HG03139 (cell line): ENCODE data around the gene NTSR2.

Experiments used
- ATAC-seq: cut with Tn5 transposase; IDR thresholded peaks from one replicate; pipeline ENCODE4 v1.9.1; 2021; ENCODE audit not compliant: unreplicated experiment

The NTSR2 gene, protein sequence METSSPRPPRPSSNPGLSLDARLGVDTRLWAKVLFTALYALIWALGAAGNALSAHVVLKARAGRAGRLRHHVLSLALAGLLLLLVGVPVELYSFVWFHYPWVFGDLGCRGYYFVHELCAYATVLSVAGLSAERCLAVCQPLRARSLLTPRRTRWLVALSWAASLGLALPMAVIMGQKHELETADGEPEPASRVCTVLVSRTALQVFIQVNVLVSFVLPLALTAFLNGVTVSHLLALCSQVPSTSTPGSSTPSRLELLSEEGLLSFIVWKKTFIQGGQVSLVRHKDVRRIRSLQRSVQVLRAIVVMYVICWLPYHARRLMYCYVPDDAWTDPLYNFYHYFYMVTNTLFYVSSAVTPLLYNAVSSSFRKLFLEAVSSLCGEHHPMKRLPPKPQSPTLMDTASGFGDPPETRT

DNA sequence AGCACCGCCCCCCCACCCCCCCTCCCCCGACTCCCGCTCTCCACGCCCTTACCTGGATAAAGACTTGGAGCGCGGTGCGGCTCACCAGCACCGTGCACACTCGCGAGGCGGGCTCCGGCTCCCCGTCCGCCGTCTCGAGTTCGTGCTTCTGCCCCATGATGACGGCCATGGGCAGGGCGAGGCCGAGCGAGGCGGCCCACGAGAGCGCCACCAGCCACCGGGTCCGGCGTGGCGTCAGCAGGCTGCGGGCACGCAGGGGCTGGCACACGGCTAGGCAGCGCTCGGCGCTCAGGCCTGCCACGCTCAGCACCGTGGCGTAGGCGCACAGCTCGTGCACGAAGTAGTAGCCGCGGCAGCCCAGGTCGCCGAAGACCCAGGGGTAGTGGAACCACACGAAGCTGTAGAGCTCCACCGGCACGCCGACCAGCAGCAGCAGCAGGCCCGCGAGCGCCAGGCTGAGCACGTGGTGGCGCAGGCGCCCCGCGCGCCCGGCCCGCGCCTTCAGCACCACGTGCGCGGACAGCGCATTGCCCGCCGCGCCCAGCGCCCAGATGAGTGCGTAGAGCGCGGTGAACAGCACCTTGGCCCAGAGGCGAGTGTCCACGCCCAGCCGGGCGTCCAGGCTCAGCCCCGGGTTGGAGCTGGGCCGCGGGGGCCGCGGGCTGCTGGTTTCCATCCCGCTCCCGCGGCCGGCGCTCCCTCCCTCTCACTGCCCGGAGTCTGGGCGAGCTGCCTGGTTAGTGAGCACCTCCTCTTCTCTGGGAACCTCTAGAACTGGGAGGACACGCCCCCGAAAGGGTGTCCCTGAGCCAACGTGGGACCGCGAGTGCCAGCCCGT lies at the start of gene NTSR2:
TSS of gene NTSR2 (minus strand) at position 742 of the 838 bp plus-strand sequence. CDS start at position 676, 66 bp downstream.
- no peak for ATAC-seq

DNA sequence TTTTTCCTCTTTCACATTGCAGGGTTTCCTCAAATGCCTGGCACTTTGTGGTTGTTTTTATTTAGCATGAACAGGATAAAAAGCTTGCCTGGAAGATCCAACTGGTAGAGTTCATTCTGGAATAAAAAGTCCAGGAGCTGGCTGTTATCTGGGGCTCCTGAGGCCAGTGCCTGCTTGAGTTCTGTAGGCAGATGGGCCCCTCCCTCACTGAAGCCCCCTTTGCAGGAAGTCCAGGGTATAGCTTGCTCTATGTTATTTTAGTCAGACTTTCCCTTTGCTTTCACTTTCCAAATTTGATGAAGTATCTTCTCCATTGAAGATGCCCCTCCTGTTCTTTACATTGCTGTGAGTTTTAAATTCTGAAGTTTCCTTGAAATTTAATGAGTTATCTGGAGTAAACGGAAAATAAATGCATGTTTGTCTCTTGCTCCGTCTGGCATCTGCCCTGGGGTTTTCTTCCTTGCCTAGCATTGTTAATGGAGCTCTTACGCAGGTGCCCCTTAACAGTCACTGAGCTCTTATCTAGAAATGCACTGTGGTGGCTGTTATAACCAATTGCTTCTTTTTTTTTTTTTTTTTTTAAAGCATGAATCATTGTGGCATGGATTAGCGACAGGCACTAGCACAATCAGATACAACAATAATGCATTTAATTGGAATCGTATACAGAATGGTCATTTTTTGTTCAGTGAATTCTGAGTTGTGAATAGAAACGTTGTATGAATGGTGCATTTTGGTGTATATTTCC lies 49.4 kb upstream of the NTSR2 start:
- no peak for ATAC-seq

DNA sequence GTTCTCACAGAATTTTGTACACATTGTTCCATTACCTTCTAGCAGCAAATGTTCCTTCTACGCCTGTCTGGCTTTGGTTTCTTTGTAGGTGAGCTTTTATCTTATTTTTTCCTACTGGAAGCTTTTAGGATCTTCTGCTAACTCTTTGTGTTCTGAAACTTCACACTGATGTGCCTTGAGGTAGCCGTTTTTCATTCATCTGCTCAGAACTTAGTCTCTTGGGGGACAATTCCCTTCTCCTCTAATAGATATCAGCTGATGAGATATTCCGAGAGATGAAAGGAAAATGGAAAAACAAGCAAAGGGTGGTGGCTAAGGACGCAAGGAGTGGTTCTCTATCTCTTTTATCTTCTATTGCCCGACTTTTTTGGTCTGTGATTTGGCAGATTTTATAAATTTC lies 48.6 kb upstream of the NTSR2 start:
- ATAC-seq, result no peak

DNA sequence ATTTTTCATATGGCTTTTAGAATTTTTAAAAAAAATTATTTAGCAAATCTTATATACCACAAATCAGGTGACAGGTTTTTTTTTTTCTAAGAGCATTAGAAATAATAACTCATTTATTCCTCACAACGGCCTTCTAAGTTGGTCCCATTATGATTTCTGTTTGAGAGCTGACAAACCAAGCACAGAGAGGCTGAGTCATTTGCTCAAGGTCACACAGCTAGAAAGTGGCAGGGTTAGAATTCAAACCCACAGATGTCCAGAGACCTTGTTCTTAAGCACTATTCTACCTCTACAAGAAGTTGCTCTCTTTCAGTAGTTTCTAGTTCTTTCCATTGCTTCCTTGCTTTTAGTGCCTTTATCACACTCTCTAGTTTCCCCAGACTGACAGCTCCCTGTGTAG lies 47.6 kb upstream of the NTSR2 start:
- ATAC-seq, result no peak

DNA sequence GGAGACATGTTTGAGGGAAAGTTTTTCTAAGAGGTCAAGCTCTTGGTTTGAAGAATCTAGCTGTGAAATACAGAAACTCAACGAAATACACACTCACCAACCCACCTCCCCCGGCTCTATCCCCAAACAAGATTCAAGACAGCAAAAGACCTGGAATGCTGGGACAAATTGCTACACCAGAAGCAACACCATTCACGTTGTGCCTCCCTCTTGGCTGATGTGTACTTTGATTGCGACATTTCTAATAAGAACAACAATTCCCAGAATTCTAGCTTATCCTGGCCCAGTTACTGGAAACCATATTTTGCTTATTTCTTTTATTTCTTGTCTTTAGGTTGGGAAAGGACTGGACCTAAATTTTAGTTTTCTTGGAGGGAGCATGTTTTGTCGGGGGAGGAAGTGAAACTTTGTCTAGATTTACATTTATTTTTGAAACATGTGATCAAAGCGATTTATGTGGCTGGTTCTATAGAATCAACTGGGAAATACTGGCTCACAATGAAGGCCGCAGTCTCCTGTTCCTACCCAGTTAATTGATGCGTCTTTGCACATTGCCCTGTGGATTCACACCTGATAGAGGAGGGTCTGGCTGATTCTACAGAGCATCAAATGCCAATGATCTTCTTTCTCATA lies 46.8 kb upstream of the NTSR2 start:
- no peak for ATAC-seq

DNA sequence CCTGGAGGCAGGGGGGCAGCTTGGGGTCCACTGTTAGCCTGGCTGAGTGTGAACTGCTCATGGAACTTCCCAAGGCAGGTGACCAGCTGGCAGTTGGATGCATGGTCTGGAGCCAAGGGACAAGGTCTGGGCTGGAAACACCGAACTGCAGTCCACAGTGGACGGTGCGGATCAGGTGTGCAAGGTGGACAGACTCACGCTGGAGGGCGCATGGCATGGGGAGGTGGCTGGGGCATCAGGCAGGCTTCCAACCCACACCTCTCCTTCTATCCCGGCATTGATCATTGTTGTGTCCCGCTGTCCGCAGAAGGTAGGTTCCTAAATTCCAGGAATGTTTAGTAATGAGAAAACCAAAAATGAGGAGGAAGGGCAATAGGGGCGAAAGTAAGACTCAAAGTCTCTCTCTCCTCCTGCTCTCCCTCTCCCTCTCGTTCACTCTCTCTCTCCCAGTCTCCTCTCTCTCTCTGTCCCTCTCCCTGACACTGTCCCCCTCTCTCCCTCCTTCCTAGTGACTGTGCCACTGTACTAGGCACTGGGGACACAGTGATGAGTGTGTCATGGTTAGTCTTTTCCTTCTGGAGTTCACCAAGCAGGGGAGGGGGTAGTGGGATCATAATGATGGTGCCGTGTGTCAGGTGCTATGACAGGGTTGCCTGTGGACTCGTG lies 46.1 kb upstream of the NTSR2 start:
- ATAC-seq, result no peak

DNA sequence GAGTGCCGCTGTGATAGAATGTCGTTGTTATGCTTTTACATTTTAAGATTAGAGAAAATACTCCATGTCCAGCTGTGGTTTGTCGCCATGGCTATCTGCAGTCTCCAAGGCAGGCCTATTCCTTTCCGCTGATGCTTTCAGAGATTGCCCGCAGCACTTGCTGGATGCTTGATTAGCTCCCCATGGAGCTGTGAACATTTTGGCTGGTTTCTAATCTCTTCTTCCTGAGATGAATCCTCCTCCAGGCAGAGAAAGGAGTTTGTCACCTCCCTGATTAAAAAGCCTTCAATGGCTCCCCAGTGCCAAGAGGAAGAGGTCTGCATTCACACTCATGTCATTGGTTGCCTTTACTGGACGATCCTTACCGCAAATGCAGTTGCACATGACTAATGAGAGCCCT lies 43.8 kb upstream of the NTSR2 start:
- ATAC-seq, result no peak

DNA sequence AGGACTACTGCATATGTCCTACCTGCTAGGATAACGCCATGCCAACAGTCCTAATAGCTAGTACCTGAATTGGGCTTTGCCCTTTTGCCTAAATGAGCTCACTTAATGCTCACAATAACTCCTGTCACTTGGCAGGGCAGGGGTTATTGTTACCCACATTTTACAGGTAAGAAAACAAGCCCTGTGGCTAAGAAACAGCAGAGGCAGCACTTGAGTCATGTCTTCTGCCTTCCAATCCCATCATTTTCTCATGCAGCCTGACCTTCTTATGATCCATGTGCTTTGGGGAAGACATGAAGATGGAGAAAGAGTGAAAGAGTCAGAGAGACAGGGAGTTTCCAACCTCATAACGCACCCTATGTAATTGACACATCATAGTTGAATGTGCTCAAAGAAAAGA lies 42.9 kb upstream of the NTSR2 start:
- ATAC-seq, result no peak

DNA sequence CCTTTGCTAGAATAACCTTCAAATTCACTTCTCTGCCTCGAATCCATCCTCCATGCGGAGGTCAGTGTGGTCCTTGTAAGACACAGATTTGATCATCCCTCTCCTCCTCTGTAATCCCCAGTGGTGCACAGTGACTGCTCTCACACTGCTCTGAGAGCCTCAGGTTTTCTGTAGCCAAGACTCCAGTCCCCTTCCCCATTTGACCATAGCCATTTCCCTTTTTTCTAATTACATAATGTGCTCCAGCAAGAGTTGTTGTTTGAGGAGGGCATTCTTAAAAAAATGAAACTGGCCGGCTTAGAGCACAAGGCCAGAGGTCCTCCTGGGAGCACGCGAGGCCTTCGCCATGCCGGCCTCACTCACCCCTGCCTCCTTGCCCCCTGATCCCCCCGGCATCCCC lies 41.8 kb upstream of the NTSR2 start:
- no peak for ATAC-seq

DNA sequence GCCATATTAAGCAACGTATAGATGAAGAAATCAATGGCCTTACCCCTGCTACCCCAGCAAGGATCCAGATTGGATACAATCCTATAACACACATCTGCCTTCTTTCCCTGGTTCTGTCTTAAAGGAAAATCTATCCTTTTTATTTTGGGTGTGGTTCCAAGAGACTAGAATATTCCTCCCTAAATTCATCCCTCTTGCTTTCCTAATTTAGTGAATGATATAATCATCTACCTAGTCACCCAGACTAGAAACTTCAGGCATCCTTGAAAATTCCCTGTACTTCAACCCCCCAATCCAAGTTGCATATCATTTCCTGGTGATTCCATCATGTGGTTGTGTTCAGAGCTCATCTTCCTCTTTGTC lies 41.3 kb upstream of the NTSR2 start:
- no peak for ATAC-seq

DNA sequence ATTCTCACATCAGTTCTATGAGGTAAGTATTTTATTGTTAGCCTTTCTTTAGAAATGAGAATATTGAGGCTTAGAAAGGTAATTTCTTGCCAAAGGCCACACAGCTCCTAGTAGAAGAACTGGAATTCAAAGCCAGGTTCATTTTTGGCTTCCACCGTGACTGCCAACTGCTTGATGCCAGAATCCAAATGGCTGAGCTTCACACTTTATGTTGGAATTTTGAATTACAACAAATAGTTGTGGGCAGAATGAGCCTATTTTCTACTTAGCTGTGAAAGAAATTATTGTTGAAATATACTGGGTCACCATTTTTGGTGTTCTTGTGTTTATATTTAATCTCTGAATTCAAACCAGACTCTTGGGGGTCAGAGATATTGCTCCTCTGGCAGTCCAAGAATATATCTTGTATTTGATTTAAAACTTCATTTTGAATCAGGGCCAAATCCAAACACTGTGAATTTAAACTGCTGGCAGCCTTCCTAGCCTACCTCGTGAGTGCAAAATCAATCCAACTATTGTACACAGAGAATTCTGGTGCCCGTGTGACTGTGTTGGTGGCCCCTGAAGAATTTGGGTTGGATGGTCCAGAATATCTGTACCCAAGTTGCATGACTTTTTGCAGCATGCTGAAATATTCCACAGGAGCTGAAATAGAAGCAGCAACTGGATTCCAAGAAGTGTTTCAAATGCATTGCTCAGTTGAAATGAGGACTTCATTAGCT lies 40.8 kb upstream of the NTSR2 start:
- ATAC-seq, result no peak

DNA sequence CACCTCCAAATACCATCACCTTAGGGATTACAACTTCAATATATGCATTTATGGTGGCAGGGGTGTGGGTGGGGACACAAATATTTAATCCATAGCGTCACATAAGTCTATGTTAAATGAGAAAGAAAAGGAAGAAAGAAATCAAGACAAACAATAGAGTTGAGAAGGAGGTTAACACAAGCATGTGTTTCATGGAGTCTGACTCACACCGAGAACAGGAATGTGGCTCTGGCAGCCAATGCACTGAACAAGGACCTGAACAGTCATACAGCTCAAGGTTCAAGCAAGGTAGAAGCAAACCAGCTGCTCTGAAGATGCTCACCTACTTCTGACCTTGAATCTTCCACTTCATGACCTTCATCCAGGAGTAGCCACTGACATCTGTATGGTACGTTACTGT lies 40.2 kb upstream of the NTSR2 start:
- no peak for ATAC-seq

DNA sequence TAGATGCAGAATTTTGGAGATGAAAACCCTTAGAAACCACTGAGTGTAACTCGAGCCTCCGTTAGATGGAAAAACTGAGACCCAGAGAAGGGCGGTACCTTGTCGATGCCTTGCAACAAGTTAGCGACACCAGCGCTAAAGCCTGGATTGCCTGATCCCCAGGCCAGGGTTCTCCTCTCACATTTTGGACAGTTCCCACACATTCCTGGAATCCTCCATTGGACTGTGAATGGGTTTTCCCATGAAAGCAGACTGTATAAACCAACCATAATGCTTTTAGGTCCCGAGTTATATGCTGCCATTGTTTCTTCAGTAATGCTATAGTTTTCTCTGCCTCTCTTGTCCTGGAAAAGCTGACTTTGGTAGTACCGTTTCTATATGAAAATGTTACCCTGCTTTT lies 39.3 kb upstream of the NTSR2 start:
- no peak for ATAC-seq

DNA sequence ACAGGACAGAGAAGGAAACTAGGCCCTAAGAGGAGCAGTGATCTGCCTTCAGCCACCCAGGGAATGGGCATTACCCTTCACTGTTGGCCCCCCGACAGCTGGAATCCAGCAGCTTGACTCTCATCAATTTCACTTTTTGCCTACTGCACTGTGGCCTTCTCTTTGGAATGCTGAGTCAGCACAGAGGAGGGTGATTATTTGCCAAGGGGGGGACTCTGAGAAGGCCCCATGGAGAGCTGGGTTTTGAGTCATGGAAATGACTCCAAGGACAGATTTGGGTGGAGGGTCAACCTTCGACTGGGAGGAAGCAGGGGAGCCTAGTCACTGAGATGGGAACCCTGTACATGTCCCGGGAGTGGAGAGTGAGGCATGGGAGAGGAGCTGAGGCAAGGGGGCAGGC lies 38.1 kb upstream of the NTSR2 start:
- no peak for ATAC-seq

DNA sequence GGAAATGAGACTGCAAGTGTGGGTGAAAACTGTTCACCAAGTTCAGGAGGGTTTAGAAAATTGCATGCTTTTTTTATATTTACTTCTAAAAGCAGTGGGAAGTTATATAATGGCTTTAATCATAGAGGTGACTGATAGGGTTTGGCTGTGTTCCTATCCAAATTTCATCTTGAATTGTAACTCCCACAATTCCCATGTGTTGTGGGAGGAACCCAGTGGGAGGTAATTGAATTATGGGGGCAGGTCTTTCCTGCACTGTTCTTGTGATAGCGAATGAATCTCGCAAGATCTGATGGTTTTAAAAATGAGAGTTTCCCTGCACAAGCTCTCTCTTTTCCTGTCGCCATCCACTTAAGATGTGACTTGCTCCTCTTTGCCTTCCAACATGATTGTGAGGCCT lies 35.7 kb upstream of the NTSR2 start:
- ATAC-seq, result no peak

DNA sequence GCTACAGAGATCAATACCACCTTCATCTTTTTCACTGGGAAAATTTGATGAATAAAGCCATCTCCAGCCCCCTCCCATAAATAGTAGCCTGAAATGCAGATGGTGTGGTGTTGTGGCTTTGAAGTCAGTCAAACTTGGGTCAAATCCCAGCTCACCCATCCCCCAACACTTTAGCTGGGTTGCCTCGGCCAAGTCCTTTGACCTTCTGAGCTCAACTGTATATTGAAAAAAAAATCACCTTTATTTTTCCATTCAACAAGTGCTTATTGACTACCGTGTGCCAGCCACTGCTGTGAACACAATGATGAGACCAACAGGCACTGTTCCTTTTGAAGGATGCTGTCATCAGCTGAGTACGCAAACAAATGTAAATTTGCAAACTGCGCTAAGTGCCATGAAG lies 35.1 kb upstream of the NTSR2 start:
- ATAC-seq, result no peak

DNA sequence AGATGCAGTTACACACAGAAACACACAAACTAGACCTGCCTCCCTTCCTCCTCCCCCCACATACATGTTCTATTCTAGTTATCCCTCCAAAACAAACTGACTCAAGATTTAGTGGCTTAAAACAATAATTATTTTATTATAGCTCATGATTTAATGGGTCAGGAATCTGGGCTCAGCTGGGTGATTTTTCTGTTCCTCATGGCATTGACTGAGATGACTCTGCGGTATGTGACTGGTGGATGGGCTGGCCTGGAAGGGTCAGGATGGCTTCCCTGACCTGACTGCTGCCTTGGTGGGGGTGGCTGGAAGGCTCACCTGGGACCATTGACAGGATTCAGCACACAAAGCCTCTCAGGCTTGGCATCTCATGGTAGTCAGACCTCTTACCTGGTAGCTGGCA lies 33.7 kb upstream of the NTSR2 start:
- ATAC-seq, result no peak

DNA sequence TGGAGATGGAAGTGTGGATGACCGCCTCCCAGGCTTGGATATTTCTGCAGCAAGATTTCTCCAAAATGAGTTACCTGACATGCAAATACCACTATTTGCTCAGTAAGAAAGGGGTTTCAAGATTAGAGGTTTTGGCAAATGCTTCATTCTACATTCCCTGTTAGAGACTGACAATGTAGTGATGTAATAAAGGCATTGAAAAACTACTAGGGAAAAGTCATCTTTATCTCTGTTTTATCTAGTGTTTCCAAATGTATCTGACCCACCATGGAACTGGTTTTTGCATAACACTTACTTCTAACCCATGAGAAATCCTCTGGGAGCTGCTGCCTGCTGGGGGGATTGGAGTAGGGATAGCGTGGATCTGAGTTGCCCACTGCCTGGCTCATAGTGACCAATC lies 33.0 kb upstream of the NTSR2 start:
- no peak for ATAC-seq

DNA sequence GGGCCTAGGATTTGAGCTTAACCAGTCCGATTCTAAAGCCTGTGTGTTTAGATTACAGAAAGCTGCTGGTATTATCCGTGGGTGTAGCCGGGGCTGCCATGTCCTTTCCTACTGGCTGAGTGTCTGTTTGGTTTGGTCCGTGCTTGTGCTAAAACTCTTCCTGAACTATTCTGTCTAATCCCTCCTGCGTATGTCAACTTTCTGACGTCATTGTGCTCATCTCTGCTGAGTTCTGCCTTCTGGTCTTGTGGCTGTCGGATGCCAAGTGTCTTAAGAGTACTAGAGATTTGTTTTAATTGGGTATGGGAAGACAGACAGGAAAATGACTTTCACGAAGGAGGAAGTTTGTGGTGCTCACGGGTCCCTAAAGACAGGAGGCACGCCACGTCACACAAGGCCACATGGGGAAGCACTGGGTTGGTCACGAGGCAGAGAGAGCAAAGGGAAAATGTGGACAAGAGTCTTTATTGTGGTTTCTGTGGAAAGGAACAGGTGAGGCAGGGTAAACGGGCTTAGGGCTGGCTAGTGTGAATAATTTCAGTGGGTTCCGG lies 31.8 kb upstream of the NTSR2 start:
- no peak for ATAC-seq

DNA sequence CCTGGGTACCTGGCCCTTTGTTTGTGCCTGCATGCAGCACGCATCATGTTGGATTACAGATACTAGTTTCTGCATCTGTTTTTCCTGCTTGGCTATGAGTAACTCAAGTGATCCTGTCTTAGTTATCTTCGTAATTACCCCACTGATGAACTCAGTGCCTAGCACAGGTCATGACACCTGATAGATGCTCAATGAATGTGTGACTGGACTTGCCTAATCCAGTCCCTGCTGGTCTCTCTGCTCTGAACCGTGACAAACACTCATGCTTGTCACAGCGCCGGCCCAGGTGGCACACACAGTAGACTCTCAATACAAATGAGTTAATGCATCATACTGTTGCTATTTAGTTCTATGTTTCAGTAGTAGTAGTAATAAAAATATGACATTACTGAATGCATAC lies 31.2 kb upstream of the NTSR2 start:
- ATAC-seq, result no peak
